Glomerular visceral epithelial cell (primary cell): ENCODE measurements around the gene WFDC12.

Experiments used
- DNase-seq: peaks from one replicate; pipeline ENCODE4 v3.0.0-alpha.2; 2016; ENCODE audit errors: extremely low spot score

WFDC12 gene

GRCh38 chr20:45115386-45115774 lies 8.9 kb downstream of the WFDC12 start:
- DNase-seq: no peak

GRCh38 chr20:45114465-45115385 lies 9.5 kb downstream of the WFDC12 start, which contains the start of gene WFDC5:
WFDC5 (minus strand) TSS chr20:45115174; CDS start chr20:45115083, 91 bp downstream.
- DNase-seq: no peak

- DNase-seq: no peak
These were observed 10.4 kb downstream of the WFDC12 start for GRCh38 chr20:45113865-45114264.

- no peak for DNase-seq
These were observed 11.5 kb downstream of the WFDC12 start for GRCh38 chr20:45112754-45113153.

GRCh38 chr20:45111799-45112471 lies 12.3 kb downstream of the WFDC12 start:
- DNase-seq: no peak

GRCh38 chr20:45111285-45111684 lies 13.0 kb downstream of the WFDC12 start:
- no peak for DNase-seq

GRCh38 chr20:45110301-45110700 lies 14.0 kb downstream of the WFDC12 start:
- no peak for DNase-seq

GRCh38 chr20:45109634-45110033 lies 14.6 kb downstream of the WFDC12 start:
- no peak for DNase-seq

- DNase-seq: peak; percentile 45
These were observed 18.9 kb downstream of the WFDC12 start for GRCh38 chr20:45105317-45105716.

GRCh38 chr20:45104786-45105185 lies 19.5 kb downstream of the WFDC12 start:
- DNase-seq: peak; percentile 97

GRCh38 chr20:45103072-45103471 lies 21.2 kb downstream of the WFDC12 start:
- no peak for DNase-seq

- DNase-seq: no peak
These were observed 22.9 kb downstream of the WFDC12 start for GRCh38 chr20:45101333-45101850.

- peak; percentile 19 for DNase-seq
These were observed 23.6 kb downstream of the WFDC12 start, which contains the start of gene KCNS1 for GRCh38 chr20:45100563-45101245. KCNS1 (minus strand) TSS chr20:45101127; CDS start chr20:45099236, 1,891 bp downstream.

GRCh38 chr20:45098103-45098773 lies 26.0 kb downstream of the WFDC12 start:
- DNase-seq: peak; percentile 21

GRCh38 chr20:45097485-45098102 lies 26.7 kb downstream of the WFDC12 start:
- no peak for DNase-seq

GRCh38 chr20:45096781-45097180 lies 27.5 kb downstream of the WFDC12 start:
- DNase-seq: no peak

GRCh38 chr20:45095805-45096238 lies 28.4 kb downstream of the WFDC12 start:
- peak; percentile 70 for DNase-seq

- no peak for DNase-seq
These were observed 29.2 kb downstream of the WFDC12 start for GRCh38 chr20:45094864-45095574.

- DNase-seq: no peak
These were observed 30.1 kb downstream of the WFDC12 start for GRCh38 chr20:45094201-45094600.

GRCh38 chr20:45092898-45093297 lies 31.4 kb downstream of the WFDC12 start:
- DNase-seq: no peak
